Stimulated activated CD4-positive, alpha-beta T cell treated with anti-CD3 and anti-CD28 coated beads, Interleukin-2, amount 100 ng/mL, for 4 hours (primary cell): Measurements from ENCODE around the gene SIM2.

Experiments
- DNase-seq: peaks from one replicate; pipeline ENCODE4 v3.0.0-alpha.2; 2020; ENCODE audit warnings: low read depth

SIM2 gene

GRCh38 chr21:36767096-36767495 lies 68.2 kb downstream of the SIM2 start:
- DNase-seq = no peak

- DNase-seq = no peak
These were observed 69.6 kb downstream of the SIM2 start for GRCh38 chr21:36768496-36768895.

GRCh38 chr21:36769051-36769839 lies 70.3 kb downstream of the SIM2 start:
- no peak for DNase-seq

- no peak for DNase-seq
These were observed 74.2 kb downstream of the SIM2 start for GRCh38 chr21:36773117-36773516.

- no peak for DNase-seq
These were observed 75.1 kb downstream of the SIM2 start for GRCh38 chr21:36773995-36774394.

GRCh38 chr21:36776981-36777617 lies 78.2 kb downstream of the SIM2 start:
- DNase-seq = no peak

GRCh38 chr21:36780861-36781260 lies 81.9 kb downstream of the SIM2 start:
- no peak for DNase-seq

GRCh38 chr21:36783612-36784374 lies 84.9 kb downstream of the SIM2 start:
- DNase-seq = no peak

- no peak for DNase-seq
These were observed 86.0 kb downstream of the SIM2 start for GRCh38 chr21:36784947-36785346.

- DNase-seq = no peak
These were observed 86.7 kb downstream of the SIM2 start for GRCh38 chr21:36785615-36786014.

- no peak for DNase-seq
These were observed 87.3 kb downstream of the SIM2 start for GRCh38 chr21:36786186-36786585.

GRCh38 chr21:36788120-36788638 lies 89.3 kb downstream of the SIM2 start:
- no peak for DNase-seq

GRCh38 chr21:36790616-36791015 lies 91.7 kb downstream of the SIM2 start:
- no peak for DNase-seq

GRCh38 chr21:36791180-36791579 lies 92.3 kb downstream of the SIM2 start:
- DNase-seq = no peak

- no peak for DNase-seq
These were observed 93.0 kb downstream of the SIM2 start for GRCh38 chr21:36791695-36792470.

- DNase-seq = no peak
These were observed 93.6 kb downstream of the SIM2 start for GRCh38 chr21:36792505-36792967.

GRCh38 chr21:36796070-36796469 lies 97.2 kb downstream of the SIM2 start:
- no peak for DNase-seq

- no peak for DNase-seq
These were observed 99.6 kb downstream of the SIM2 start for GRCh38 chr21:36798491-36798890.
